Stimulated activated CD4-positive, alpha-beta T cell treated with anti-CD3 and anti-CD28 coated beads, Interleukin-2, amount 100 ng/mL, for 4 hours (primary cell): ENCODE data around the gene DCAF8.

ENCODE experiments used
- DNase-seq: peaks from one replicate; pipeline ENCODE4 v3.0.0-alpha.2; 2020; ENCODE audit warnings: low read depth

Gene DCAF8

GRCh38 chr1:160168609-160169369, 93.6 kb downstream of the DCAF8 start:
- DNase-seq: no peak

GRCh38 chr1:160168016-160168415, 94.3 kb downstream of the DCAF8 start:
- no peak for DNase-seq

GRCh38 chr1:160167580-160167979, 94.8 kb downstream of the DCAF8 start:
- DNase-seq: no peak

DNA sequence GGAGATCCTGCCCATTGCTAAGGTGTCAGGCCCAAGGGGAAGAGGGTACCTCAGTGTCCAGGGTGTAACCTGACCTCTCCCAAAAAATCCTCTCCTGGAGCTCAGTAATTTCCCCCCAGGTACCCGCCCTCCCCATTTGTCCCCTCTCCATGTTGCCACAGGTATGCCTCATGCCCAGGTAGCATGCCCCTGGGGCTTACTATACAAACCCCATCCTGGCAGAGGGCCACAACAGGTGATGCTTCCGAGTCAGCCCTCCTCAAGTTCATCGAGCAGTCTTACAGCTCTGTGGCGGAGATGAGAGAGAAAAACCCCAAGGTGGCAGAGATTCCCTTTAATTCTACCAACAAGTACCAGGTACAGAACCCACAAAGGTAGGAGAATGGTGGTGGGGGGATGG, 95.3 kb downstream of the DCAF8 start:
- no peak for DNase-seq

GRCh38 chr1:160166166-160166868, 96.0 kb downstream of the DCAF8 start:
- no peak for DNase-seq
